ENCODE results near the gene SERPINB6. TPM values are rescaled to one million over a fixed set of nuclear protein-coding genes. Genes with fewer than 3 reads are reported as not detected.

The SERPINB6 gene
- total and polyA plus RNA-seq, 9 of the 15 experiments (the other 6 are each of a cell fraction or from before 2014, with no cell fraction given) = 86.6 to 211 (median 143) TPM

DNA sequence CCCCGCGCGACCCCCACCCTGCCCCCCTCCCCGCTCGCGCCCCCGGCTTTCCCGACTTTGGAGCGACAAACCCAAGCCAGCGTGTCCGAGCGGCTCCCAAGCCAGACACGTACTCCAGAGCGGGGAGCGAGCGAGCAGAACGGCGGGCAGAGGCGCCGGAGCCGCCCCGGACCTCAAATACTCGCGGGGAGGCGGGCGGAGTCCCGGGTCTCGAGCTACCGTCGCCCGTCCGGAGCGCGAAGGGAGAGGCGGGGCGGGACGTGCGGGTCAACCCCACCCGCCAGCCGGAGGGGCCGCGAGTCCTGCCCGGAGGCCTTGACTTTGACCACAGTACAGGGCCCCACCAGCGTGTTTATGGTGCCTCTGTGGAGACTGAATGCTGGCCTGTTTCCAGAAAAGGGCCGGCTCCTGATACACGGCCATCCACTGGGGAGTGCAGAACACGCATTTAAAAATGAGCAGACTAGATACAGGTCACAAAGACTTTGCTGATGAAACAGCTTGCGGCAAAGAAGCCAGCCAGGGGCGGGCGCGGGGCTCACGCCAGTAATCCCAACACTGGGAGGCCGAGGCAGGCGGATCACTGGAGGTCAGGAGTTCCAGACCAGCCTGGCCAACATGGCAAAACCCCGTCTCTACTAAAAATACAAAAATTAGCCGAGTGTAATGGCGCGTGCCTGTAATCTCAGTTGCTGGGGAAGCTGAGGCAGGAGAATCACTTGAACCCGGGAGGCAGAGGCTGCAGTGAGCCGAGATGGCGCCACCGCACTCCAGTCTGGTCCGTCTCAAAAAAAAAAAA lies at the start of gene SERPINB6 (continued):
- TF ChIP-seq, protein P1, sequence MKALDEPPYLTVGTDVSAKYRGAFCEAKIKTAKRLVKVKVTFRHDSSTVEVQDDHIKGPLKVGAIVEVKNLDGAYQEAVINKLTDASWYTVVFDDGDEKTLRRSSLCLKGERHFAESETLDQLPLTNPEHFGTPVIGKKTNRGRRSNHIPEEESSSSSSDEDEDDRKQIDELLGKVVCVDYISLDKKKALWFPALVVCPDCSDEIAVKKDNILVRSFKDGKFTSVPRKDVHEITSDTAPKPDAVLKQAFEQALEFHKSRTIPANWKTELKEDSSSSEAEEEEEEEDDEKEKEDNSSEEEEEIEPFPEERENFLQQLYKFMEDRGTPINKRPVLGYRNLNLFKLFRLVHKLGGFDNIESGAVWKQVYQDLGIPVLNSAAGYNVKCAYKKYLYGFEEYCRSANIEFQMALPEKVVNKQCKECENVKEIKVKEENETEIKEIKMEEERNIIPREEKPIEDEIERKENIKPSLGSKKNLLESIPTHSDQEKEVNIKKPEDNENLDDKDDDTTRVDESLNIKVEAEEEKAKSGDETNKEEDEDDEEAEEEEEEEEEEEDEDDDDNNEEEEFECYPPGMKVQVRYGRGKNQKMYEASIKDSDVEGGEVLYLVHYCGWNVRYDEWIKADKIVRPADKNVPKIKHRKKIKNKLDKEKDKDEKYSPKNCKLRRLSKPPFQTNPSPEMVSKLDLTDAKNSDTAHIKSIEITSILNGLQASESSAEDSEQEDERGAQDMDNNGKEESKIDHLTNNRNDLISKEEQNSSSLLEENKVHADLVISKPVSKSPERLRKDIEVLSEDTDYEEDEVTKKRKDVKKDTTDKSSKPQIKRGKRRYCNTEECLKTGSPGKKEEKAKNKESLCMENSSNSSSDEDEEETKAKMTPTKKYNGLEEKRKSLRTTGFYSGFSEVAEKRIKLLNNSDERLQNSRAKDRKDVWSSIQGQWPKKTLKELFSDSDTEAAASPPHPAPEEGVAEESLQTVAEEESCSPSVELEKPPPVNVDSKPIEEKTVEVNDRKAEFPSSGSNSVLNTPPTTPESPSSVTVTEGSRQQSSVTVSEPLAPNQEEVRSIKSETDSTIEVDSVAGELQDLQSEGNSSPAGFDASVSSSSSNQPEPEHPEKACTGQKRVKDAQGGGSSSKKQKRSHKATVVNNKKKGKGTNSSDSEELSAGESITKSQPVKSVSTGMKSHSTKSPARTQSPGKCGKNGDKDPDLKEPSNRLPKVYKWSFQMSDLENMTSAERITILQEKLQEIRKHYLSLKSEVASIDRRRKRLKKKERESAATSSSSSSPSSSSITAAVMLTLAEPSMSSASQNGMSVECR (CRISPR knock-in tag; IDR thresholded peaks at IDR 0.05) = peak; percentile 68; the same call in 1 of the 2 replicates
- TF ChIP-seq ATF3 (IDR thresholded peaks at IDR 0.05) = peak; percentile 76; the same call in 1 of the 2 replicates
- TF ChIP-seq ATF3 (CRISPR knock-in tag; conservative IDR thresholded peaks at IDR 0.05) = no peak
- peak; percentile 91 for TF ChIP-seq SMAD4 (CRISPR knock-in tag; conservative IDR thresholded peaks at IDR 0.05)
- TF ChIP-seq, protein P2, sequence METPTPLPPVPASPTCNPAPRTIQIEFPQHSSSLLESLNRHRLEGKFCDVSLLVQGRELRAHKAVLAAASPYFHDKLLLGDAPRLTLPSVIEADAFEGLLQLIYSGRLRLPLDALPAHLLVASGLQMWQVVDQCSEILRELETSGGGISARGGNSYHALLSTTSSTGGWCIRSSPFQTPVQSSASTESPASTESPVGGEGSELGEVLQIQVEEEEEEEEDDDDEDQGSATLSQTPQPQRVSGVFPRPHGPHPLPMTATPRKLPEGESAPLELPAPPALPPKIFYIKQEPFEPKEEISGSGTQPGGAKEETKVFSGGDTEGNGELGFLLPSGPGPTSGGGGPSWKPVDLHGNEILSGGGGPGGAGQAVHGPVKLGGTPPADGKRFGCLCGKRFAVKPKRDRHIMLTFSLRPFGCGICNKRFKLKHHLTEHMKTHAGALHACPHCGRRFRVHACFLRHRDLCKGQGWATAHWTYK (CRISPR knock-in tag; IDR thresholded peaks at IDR 0.05) = 0 out of 2 replicates have a peak, but pooled peaks have one; percentile 51
- no peak for TF ChIP-seq SREBF2 (CRISPR knock-in tag; IDR thresholded peaks at IDR 0.05)
- TF ChIP-seq ZNF146 (CRISPR knock-in tag; IDR thresholded peaks at IDR 0.05; ENCODE audit: unreplicated experiment) = no peak
- TF ChIP-seq OTX1 (CRISPR knock-in tag; IDR thresholded peaks at IDR 0.05) = peak; percentile 76
- TF ChIP-seq ZNF263 (CRISPR knock-in tag; IDR thresholded peaks at IDR 0.05; ENCODE audit: borderline replicate concordance) = 0 out of 2 replicates have a peak, but pooled peaks have one; percentile 26
- TF ChIP-seq HMG20B (CRISPR knock-in tag; IDR thresholded peaks at IDR 0.05) = no peak
- no peak for TF ChIP-seq CREB1 (IDR thresholded peaks at IDR 0.05)
- TF ChIP-seq CREB1 (CRISPR knock-in tag; IDR thresholded peaks at IDR 0.05) = peak; percentile 40; the same call in 1 of the 2 replicates
- no peak for TF ChIP-seq PCBP2 (IDR thresholded peaks at IDR 0.05; ENCODE audit: low read depth, low read length, poor library complexity, severe bottlenecking)
- peak; percentile 50 for TF ChIP-seq DPF2 (IDR thresholded peaks at IDR 0.05)
- 0 out of 2 replicates have a peak, but pooled peaks have one; percentile 43 for TF ChIP-seq TSHZ1 (CRISPR knock-in tag; IDR thresholded peaks at IDR 0.05)
- 0 out of 2 replicates have a peak, but pooled peaks have one; percentile 19 for TF ChIP-seq KLF6 (CRISPR knock-in tag; IDR thresholded peaks at IDR 0.05; ENCODE audit: borderline replicate concordance)
- peak; percentile 42 for TF ChIP-seq BCOR (IDR thresholded peaks at IDR 0.05)
- peak; percentile 62 for TF ChIP-seq ATF7 (IDR thresholded peaks at IDR 0.05)

Data from K562 (cell line).